ENCODE measurements around the gene DSTN.

DSTN gene

GRCh38 chr20:17613328-17614175, 43.7 kb downstream of the DSTN start:
- Histone ChIP-seq H3K27me3 (ENCODE audit: insufficient read depth, low read length) (no peaks in the 10 kb centered on the region), H3K9me3 (ENCODE audit: low read length) (no peaks in the 10 kb centered on the region), H3K4me1 (ENCODE audit: insufficient read depth, low read length) (no peaks in the 10 kb centered on the region), H3K36me3 (ENCODE audit: insufficient read depth, low read length) (peaks cover 2% of the 10 kb centered on the region), H2AFZ (ENCODE audit: low read depth, low read length) (no peak overlapping the region), H3K4me3 (ENCODE audit: low read length) (no peak overlapping the region)

GRCh38 chr20:17614176-17614811, 44.4 kb downstream of the DSTN start:
- Histone ChIP-seq H3K27me3 (ENCODE audit: insufficient read depth, low read length) (no peaks in the 10 kb centered on the region), H3K9me3 (ENCODE audit: low read length) (no peaks in the 10 kb centered on the region), H2AFZ (ENCODE audit: low read depth, low read length) (no peak overlapping the region), H3K4me1 (ENCODE audit: insufficient read depth, low read length) (no peaks in the 10 kb centered on the region), H3K36me3 (ENCODE audit: insufficient read depth, low read length) (peaks cover 2% of the 10 kb centered on the region), H3K4me3 (ENCODE audit: low read length) (no peak overlapping the region)

GRCh38 chr20:17614812-17615644, 45.2 kb downstream of the DSTN start:
- H2AFZ ChIP-seq (ENCODE audit: low read depth, low read length): no peak overlapping the region
- no peak overlapping the region for H3K4me3 ChIP-seq (ENCODE audit: low read length)
- H3K9me3 ChIP-seq (ENCODE audit: low read length): no peaks in the 10 kb centered on the region
- H3K27me3 ChIP-seq (ENCODE audit: insufficient read depth, low read length): no peaks in the 10 kb centered on the region
- H3K4me1 ChIP-seq (ENCODE audit: insufficient read depth, low read length): no peaks in the 10 kb centered on the region
- peaks cover 4% of the 10 kb centered on the region for H3K36me3 ChIP-seq (ENCODE audit: insufficient read depth, low read length)

GRCh38 chr20:17615645-17616479, 46.0 kb downstream of the DSTN start:
- Histone ChIP-seq H3K36me3 (ENCODE audit: insufficient read depth, low read length) (peaks cover 5% of the 10 kb centered on the region), H3K27me3 (ENCODE audit: insufficient read depth, low read length) (no peaks in the 10 kb centered on the region), H2AFZ (ENCODE audit: low read depth, low read length) (no peak overlapping the region), H3K4me3 (ENCODE audit: low read length) (no peak overlapping the region), H3K9me3 (ENCODE audit: low read length) (no peaks in the 10 kb centered on the region), H3K4me1 (ENCODE audit: insufficient read depth, low read length) (no peaks in the 10 kb centered on the region)

- H3K4me3 ChIP-seq (ENCODE audit: low read length): no peak overlapping the region
- no peaks in the 10 kb centered on the region for H3K9me3 ChIP-seq (ENCODE audit: low read length)
- no peaks in the 10 kb centered on the region for H3K4me1 ChIP-seq (ENCODE audit: insufficient read depth, low read length)
- no peak overlapping the region for H2AFZ ChIP-seq (ENCODE audit: low read depth, low read length)
- peaks cover 5% of the 10 kb centered on the region for H3K36me3 ChIP-seq (ENCODE audit: insufficient read depth, low read length)
- H3K27me3 ChIP-seq (ENCODE audit: insufficient read depth, low read length): no peaks in the 10 kb centered on the region
Observed at GRCh38 chr20:17616480-17617211, 46.8 kb downstream of the DSTN start.

- Histone ChIP-seq H3K4me3 (ENCODE audit: low read length) (no peak overlapping the region), H3K4me1 (ENCODE audit: insufficient read depth, low read length) (no peaks in the 10 kb centered on the region), H2AFZ (ENCODE audit: low read depth, low read length) (no peak overlapping the region), H3K9me3 (ENCODE audit: low read length) (no peaks in the 10 kb centered on the region), H3K27me3 (ENCODE audit: insufficient read depth, low read length) (no peaks in the 10 kb centered on the region), H3K36me3 (ENCODE audit: insufficient read depth, low read length) (peaks cover 5% of the 10 kb centered on the region)
Observed at GRCh38 chr20:17617212-17617867, 47.5 kb downstream of the DSTN start.

- Histone ChIP-seq H2AFZ (ENCODE audit: low read depth, low read length) (no peak overlapping the region), H3K4me1 (ENCODE audit: insufficient read depth, low read length) (no peaks in the 10 kb centered on the region), H3K27me3 (ENCODE audit: insufficient read depth, low read length) (no peaks in the 10 kb centered on the region), H3K36me3 (ENCODE audit: insufficient read depth, low read length) (peaks cover 5% of the 10 kb centered on the region), H3K4me3 (ENCODE audit: low read length) (no peak overlapping the region), H3K9me3 (ENCODE audit: low read length) (no peaks in the 10 kb centered on the region)
Observed at GRCh38 chr20:17617868-17618672, 48.2 kb downstream of the DSTN start.

- no peaks in the 10 kb centered on the region for H3K27me3 ChIP-seq (ENCODE audit: insufficient read depth, low read length)
- H2AFZ ChIP-seq (ENCODE audit: low read depth, low read length): no peak overlapping the region
- H3K36me3 ChIP-seq (ENCODE audit: insufficient read depth, low read length): peaks cover 5% of the 10 kb centered on the region
- H3K9me3 ChIP-seq (ENCODE audit: low read length): no peaks in the 10 kb centered on the region
- H3K4me3 ChIP-seq (ENCODE audit: low read length): no peak overlapping the region
- H3K4me1 ChIP-seq (ENCODE audit: insufficient read depth, low read length): no peaks in the 10 kb centered on the region
Observed at GRCh38 chr20:17618673-17619013, 48.8 kb downstream of the DSTN start.

GRCh38 chr20:17619351-17620093, 49.6 kb downstream of the DSTN start:
- Histone ChIP-seq H3K36me3 (ENCODE audit: insufficient read depth, low read length) (peaks cover 5% of the 10 kb centered on the region), H3K4me3 (ENCODE audit: low read length) (no peak overlapping the region), H3K9me3 (ENCODE audit: low read length) (no peaks in the 10 kb centered on the region), H3K27me3 (ENCODE audit: insufficient read depth, low read length) (no peaks in the 10 kb centered on the region), H2AFZ (ENCODE audit: low read depth, low read length) (no peak overlapping the region), H3K4me1 (ENCODE audit: insufficient read depth, low read length) (no peaks in the 10 kb centered on the region)

- no peaks in the 10 kb centered on the region for H3K9me3 ChIP-seq (ENCODE audit: low read length)
- H3K27me3 ChIP-seq (ENCODE audit: insufficient read depth, low read length): no peaks in the 10 kb centered on the region
- no peaks in the 10 kb centered on the region for H3K4me1 ChIP-seq (ENCODE audit: insufficient read depth, low read length)
- no peak overlapping the region for H3K4me3 ChIP-seq (ENCODE audit: low read length)
- no peak overlapping the region for H2AFZ ChIP-seq (ENCODE audit: low read depth, low read length)
- peaks cover 5% of the 10 kb centered on the region for H3K36me3 ChIP-seq (ENCODE audit: insufficient read depth, low read length)
Observed at GRCh38 chr20:17620371-17621228, 50.7 kb downstream of the DSTN start.

All from neuron (in vitro differentiated cells).